Measurements from ENCODE around the gene TMPRSS7. TPM values are rescaled to one million over a fixed set of nuclear protein-coding genes. Genes with fewer than 3 reads are reported as not detected.
A peak's percentile ranks its signal among the peaks of the same experiment; 100 is the strongest.

Gene TMPRSS7
- polyA plus RNA-seq, 1 donor (not counting 4 experiments of a cell fraction or from before 2014, with no cell fraction given): 0.18 TPM

- DNase-seq (ENCODE audit: low read depth, low spot score): no peak
- Histone ChIP-seq H2AFZ (ENCODE audit: control insufficient read depth, low read length) (no peak overlapping the region), H3K4me1 (ENCODE audit: control insufficient read depth, extremely low read depth, insufficient read depth, low read length) (no peaks in the 10 kb centered on the region), H3K4me2 (ENCODE audit: control insufficient read depth, extremely low read depth, insufficient read depth, low read depth, low read length) (no peak overlapping the region), H3K27me3 (ENCODE audit: control insufficient read depth, extremely low read depth, insufficient read depth, low read length) (no peaks in the 10 kb centered on the region), H3K9ac (ENCODE audit: control insufficient read depth, extremely low read depth, insufficient read depth, low read length) (no peak overlapping the region), H4K20me1 (ENCODE audit: control insufficient read depth, extremely low read depth, insufficient read depth, low read length) (no peaks in the 10 kb centered on the region), H3K27ac (ENCODE audit: control insufficient read depth, insufficient read depth, low read length) (no peak overlapping the region), H3K9me3 (ENCODE audit: control insufficient read depth, low read depth, low read length) (no peaks in the 10 kb centered on the region), H3K79me2 (ENCODE audit: control insufficient read depth, insufficient read depth, low read length) (no peaks in the 10 kb centered on the region), H3K36me3 (ENCODE audit: control insufficient read depth in 2 of 2, extremely low read depth in 1 of 2, insufficient read depth in 2 of 2, low read length in 2 of 2) (peaks cover 28 to 29% of the 10 kb centered on the region in 2 experiments), H3K9me1 (ENCODE audit: control insufficient read depth, extremely low read depth, insufficient read depth, low read length) (no peaks in the 10 kb centered on the region), H3K4me3 (ENCODE audit: control insufficient read depth in 2 of 3, extremely low read depth in 1 of 3, insufficient read depth in 2 of 3, low read depth in 1 of 3, low read length in 3 of 3) (no peak overlapping the region)
- FAIRE-seq: no peak
- no peak for TF ChIP-seq EZH2 (IDR thresholded peaks at IDR 0.05; ENCODE audit: low read length)
- TF ChIP-seq CTCF (optimal IDR thresholded peaks at IDR 0.05 in 1 of 3, IDR thresholded peaks at IDR 0.05 in 1 of 3, conservative IDR thresholded peaks at IDR 0.05 in 1 of 3; ENCODE audit: extremely low read depth in 1 of 3, insufficient read depth in 2 of 3, low read length in 3 of 3): no peak
- dilution Hi-C loops (cut with MboI; ENCODE audit: extremely low pct_ligation_motif_present, low sequenced_read_pairs): no loop called here
Observed at GRCh38 chr3:112117415-112117814, 82.9 kb downstream of the TMPRSS7 start.

DNA sequence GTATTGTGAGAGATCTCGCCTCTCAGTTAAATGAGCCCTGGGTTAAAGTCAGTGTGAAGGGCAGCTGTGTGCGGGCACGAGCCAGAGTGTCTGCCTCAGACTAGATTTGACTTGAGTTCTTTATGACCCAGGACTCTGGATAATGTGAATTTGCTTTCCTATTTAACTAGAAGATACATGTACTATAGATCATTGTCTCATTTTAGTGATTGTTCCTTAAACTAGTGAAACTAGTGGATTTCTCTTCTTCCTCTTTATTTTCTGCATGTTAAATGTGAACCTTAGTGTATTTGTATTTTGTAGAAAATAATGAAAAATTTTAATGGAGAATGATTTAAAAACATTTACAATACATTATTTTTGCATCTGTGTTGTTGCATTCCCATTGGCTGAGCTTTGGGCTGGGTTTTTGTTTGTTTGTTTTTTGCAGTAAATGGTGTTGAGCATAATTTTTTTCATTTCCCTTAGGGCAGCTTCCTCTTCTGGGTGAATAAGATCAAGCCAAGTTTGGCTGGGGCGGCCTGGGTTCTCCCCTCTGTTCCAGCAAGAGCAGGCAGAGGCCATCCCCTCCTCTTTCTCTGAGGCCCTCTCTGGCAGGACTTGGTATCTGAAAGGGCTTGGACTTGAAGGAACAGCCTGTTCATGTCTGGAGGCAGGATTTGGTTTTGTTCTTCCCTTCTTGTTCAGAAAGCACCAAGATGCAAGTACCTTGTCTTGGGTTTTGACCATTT, 83.5 kb downstream of the TMPRSS7 start:
- no peak overlapping the region for H3K27ac ChIP-seq (ENCODE audit: control insufficient read depth, insufficient read depth, low read length)
- peaks cover 24 to 26% of the 10 kb centered on the region in 2 experiments for H3K36me3 ChIP-seq (ENCODE audit: control insufficient read depth in 2 of 2, extremely low read depth in 1 of 2, insufficient read depth in 2 of 2, low read length in 2 of 2)
- no peaks in the 10 kb centered on the region for H4K20me1 ChIP-seq (ENCODE audit: control insufficient read depth, extremely low read depth, insufficient read depth, low read length)
- no peak overlapping the region for H3K4me3 ChIP-seq (ENCODE audit: control insufficient read depth in 2 of 3, extremely low read depth in 1 of 3, insufficient read depth in 2 of 3, low read depth in 1 of 3, low read length in 3 of 3)
- no peak for FAIRE-seq
- dilution Hi-C loops (cut with MboI; ENCODE audit: extremely low pct_ligation_motif_present, low sequenced_read_pairs): no loop called here
- no peak overlapping the region for H3K9ac ChIP-seq (ENCODE audit: control insufficient read depth, extremely low read depth, insufficient read depth, low read length)
- H3K79me2 ChIP-seq (ENCODE audit: control insufficient read depth, insufficient read depth, low read length): no peaks in the 10 kb centered on the region
- H2AFZ ChIP-seq (ENCODE audit: control insufficient read depth, low read length): no peak overlapping the region
- no peaks in the 10 kb centered on the region for H3K27me3 ChIP-seq (ENCODE audit: control insufficient read depth, extremely low read depth, insufficient read depth, low read length)
- H3K9me1 ChIP-seq (ENCODE audit: control insufficient read depth, extremely low read depth, insufficient read depth, low read length): no peaks in the 10 kb centered on the region
- no peaks in the 10 kb centered on the region for H3K4me1 ChIP-seq (ENCODE audit: control insufficient read depth, extremely low read depth, insufficient read depth, low read length)
- H3K4me2 ChIP-seq (ENCODE audit: control insufficient read depth, extremely low read depth, insufficient read depth, low read depth, low read length): no peak overlapping the region
- no peaks in the 10 kb centered on the region for H3K9me3 ChIP-seq (ENCODE audit: control insufficient read depth, low read depth, low read length)
- TF ChIP-seq EZH2 (IDR thresholded peaks at IDR 0.05; ENCODE audit: low read length) (no peak), CTCF (optimal IDR thresholded peaks at IDR 0.05 in 1 of 3, IDR thresholded peaks at IDR 0.05 in 1 of 3, conservative IDR thresholded peaks at IDR 0.05 in 1 of 3; ENCODE audit: extremely low read depth in 1 of 3, insufficient read depth in 2 of 3, low read length in 3 of 3) (peak in 1 of 3 experiments; percentile 6)
- no peak for DNase-seq (ENCODE audit: low read depth, low spot score)
